SU-DHL-6 (cell line): ENCODE measurements around the gene RBM6.

Experiments
- CTCF ChIP-seq: fragments of 200-600 bp; sonication (generic); IDR thresholded peaks from one replicate; pipeline ENCODE4 v1.5.1; 2017; ENCODE audit warnings: antibody characterized with exemption, mild to moderate bottlenecking, low read length, moderate library complexity; ENCODE audit not compliant: insufficient read depth, poor library complexity, severe bottlenecking
- EZH2phosphoT487 ChIP-seq: fragments of 200-600 bp; sonication (generic), shearing (Covaris generic); conservative IDR thresholded peaks from 2 replicates; pipeline ENCODE4 v1.6.1; 2018; ENCODE audit warnings: mild to moderate bottlenecking, antibody characterized with exemption, low read length, moderate library complexity, mixed read lengths

GRCh38 chr3:50095352-50095998 is 155.5 kb downstream of the RBM6 start:
- no peak for TF ChIP-seq CTCF
- no peak for TF ChIP-seq EZH2phosphoT487
